Adrenal gland (tissue), 12 donors: Measurements from ENCODE around the gene RAB21. TPM values are rescaled to one million over a fixed set of nuclear protein-coding genes. Genes with fewer than 3 reads are reported as not detected.

Experiments used
- DNase-seq, 7 donors: peaks; one replicate each; pipeline ENCODE4 v3.0.0-alpha.2; 2019 to 2020
- H3K27ac ChIP-seq, 5 donors: fragments of 200-600 bp; sonication (generic) in 4 of 5; 1 replicate in 3 of 5; 2 replicates in 2 of 5; pipeline versions ENCODE4 v1.5.1 to v1.8.0; 2016 to 2020; ENCODE audit warnings: mild to moderate bottlenecking in 1 of 5
- H3K27me3 ChIP-seq: fragments of 200-600 bp; 2 replicates; pipeline ENCODE4 v1.8.0; 2021
- H3K36me3 ChIP-seq, 2 donors: fragments of 200-600 bp; replicated peaks in 1 of 2; 1 replicate in 1 of 2; 2 replicates in 1 of 2; pipeline versions ENCODE4 v1.5.1 to v1.8.0; 2018 to 2022
- H3K4me1 ChIP-seq, 2 donors: fragments of 200-600 bp; replicated peaks in 1 of 2; 1 replicate in 1 of 2; 2 replicates in 1 of 2; pipeline versions ENCODE4 v1.5.1 to v1.8.0; 2018 to 2021
- H3K4me3 ChIP-seq, 4 donors: fragments of 200-600 bp; sonication (generic) in 3 of 4; one replicate each; pipeline ENCODE4 v1.5.1; 2016 to 2018
- H3K9me3 ChIP-seq, 3 donors: fragments of 200-600 bp; sonication (generic) in 1 of 3; replicated peaks in 1 of 3; 1 replicate in 2 of 3; 2 replicates in 1 of 3; pipeline versions ENCODE4 v1.5.1 to v1.8.0; 2016 to 2021
- POLR2A ChIP-seq, 2 donors: fragments of 450-650 bp; IDR thresholded peaks; one replicate each; pipeline ENCODE4 v1.6.1; 2017; ENCODE audit warnings: antibody characterized with exemption in 2 of 2, mild to moderate bottlenecking in 2 of 2, moderate library complexity in 1 of 2
- WGBS, 4 donors: extraction: QIAGEN DNeasy Blood & Tissue Kit in 2 of 4; methylation state at CpG; one replicate each; pipeline versions ENCODE4 v1.1.5 to v1.1.7; 2013 to 2017; 5-methylcytosine and 5-hydroxymethylcytosine counted together
- intact Hi-C, 2 donors: fragments of 100-400 bp; cut with DNase I; formaldehyde crosslinking; loops; one replicate each; pipeline versions ENCODE4 v1.14.1 to v1.15.0; 2022 to 2023
- polyA plus RNA-seq, 3 donors: library from polyadenylated mRNA; stranded (reverse); fragments of 200-250 nt in 2 of 3; fragments of 350-450 nt in 1 of 3; fragmentation: Illumina TruSeq in 1 of 3; extraction: RNeasy Lipid Tissue Mini Kit (QIAGEN cat#74804) in 1 of 3; gene quantifications; one replicate each; pipeline ENCODE4 v1.2.3, GENCODE V29; 2013 to 2014
- total RNA-seq, 9 donors: library from RNA; depleted of rRNA in 4 of 9; stranded (reverse); fragments of >200 nt in 4 of 9; fragments of 120-200 nt in 1 of 9; fragmentation: NEBNext Ultra II Directional in 1 of 9; extraction: Animal tissue kit (Norgen Biotek cat#: 25700) in 1 of 9; gene quantifications; one replicate each; pipeline versions ENCODE4 v1.1.0 to v1.2.4, GENCODE V29; 2013 to 2023
- TF ChIP-seq, protein P1 (sequence below), 6 experiments: fragments of 450-650 bp in 4 of 6; fragments of 200-600 bp in 2 of 6; sonication (generic) in 1 of 6; IDR thresholded peaks; 1 replicate in 5 of 6; 2 replicates in 1 of 6; pipeline versions ENCODE4 v1.5.1 to v1.8.0; 2016 to 2021; ENCODE audit warnings: antibody characterized with exemption in 6 of 6, mild to moderate bottlenecking in 2 of 6, moderate library complexity in 1 of 6
- donor health status: healthy with polysubstance abuse.
- donor health status: Bipolar disorder and iron deficiency.
- donor health status: DM: yes; HTN: yes; CAD: no.
- donor health status: DM: no; HTN: no; CAD: no.
- donor health status: DM: no; HTN: no; CAD: no.
- donor health status: DM: yes; HTN: yes; CAD: no.

RAB21 gene
- total and polyA plus RNA-seq, 12 donors: 8.6 to 123 (median 58.9) TPM

DNA sequence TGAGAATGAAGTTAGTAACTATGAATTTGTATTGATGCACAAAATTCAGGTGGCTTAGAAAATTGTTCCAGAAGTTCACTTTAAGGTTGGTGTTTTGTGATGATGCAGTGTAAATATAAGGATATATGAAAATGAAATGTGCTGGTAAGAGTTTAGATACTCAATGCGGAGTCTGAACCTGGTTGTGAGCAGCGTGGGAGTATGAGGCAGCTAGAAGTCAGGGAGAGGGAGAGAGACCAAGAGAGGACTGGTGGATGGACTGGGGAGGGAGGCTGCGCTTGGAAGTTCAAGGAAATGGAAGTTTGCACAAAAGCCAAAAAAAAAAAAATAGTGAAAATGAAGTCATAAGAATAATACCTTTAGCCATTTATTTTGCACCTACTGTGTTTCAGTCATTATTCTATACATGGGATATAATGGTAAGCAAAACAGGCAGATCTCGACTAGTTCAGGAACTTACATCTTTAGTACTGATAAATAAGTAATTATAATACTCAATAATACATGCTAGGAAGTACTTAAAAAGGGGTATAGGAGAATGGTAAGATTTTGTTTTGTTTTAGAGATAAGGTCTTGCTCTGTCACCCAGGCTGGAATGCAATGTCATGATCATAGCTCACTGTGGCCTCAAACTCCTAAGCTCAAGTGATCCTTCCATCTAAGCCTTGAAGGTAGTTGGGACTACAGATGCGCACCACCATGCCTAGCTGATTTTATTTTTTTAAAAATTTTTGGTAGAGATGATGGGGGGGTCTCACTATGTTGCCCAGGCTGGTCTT is 10.0 kb upstream of the RAB21 start:
- 80 to 90% (median 88%) methylated on average over 5 of the region's 5 CpGs for WGBS, 4 donors
- Histone ChIP-seq H3K4me3 (no peak overlapping the region), H3K27me3 (no peaks in the 10 kb centered on the region), H3K4me1 (no peaks in the 10 kb centered on the region), H3K27ac (no peak overlapping the region), H3K9me3 (no peaks in the 10 kb centered on the region), H3K36me3 (no peaks in the 10 kb centered on the region)
- TF ChIP-seq POLR2A (IDR thresholded peaks at IDR 0.05): no peak
- TF ChIP-seq, protein P1, sequence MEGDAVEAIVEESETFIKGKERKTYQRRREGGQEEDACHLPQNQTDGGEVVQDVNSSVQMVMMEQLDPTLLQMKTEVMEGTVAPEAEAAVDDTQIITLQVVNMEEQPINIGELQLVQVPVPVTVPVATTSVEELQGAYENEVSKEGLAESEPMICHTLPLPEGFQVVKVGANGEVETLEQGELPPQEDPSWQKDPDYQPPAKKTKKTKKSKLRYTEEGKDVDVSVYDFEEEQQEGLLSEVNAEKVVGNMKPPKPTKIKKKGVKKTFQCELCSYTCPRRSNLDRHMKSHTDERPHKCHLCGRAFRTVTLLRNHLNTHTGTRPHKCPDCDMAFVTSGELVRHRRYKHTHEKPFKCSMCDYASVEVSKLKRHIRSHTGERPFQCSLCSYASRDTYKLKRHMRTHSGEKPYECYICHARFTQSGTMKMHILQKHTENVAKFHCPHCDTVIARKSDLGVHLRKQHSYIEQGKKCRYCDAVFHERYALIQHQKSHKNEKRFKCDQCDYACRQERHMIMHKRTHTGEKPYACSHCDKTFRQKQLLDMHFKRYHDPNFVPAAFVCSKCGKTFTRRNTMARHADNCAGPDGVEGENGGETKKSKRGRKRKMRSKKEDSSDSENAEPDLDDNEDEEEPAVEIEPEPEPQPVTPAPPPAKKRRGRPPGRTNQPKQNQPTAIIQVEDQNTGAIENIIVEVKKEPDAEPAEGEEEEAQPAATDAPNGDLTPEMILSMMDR (IDR thresholded peaks at IDR 0.05): no peak
- intact Hi-C loops: loop anchor here (5.0 to 10.0 kb wide), 2 partner anchors 327 to 330 kb away; no protein-coding TSS in a partner anchor
- no peak for DNase-seq

- H3K36me3 ChIP-seq: no peaks in the 10 kb centered on the region
- 28 to 33% (median 30%) methylated on average over 4 of the region's 4 CpGs for WGBS, 4 donors
- TF ChIP-seq, protein P1 (IDR thresholded peaks at IDR 0.05): peak; percentile 63 to 85 (median 78)
- no peak for TF ChIP-seq POLR2A (IDR thresholded peaks at IDR 0.05)
- H3K27me3 ChIP-seq: peaks cover 3% of the 10 kb centered on the region
- H3K27ac ChIP-seq: no peak overlapping the region
- peak; percentile 34 to 67 (median 43) for DNase-seq
- intact Hi-C loops: loop anchor here (5.0 to 10.0 kb wide), 2 partner anchors 330 to 332 kb away; no protein-coding TSS in a partner anchor
- no peaks in the 10 kb centered on the region for H3K9me3 ChIP-seq
- no peak overlapping the region for H3K4me3 ChIP-seq
- no peaks in the 10 kb centered on the region for H3K4me1 ChIP-seq
These were observed 7.6 kb upstream of the RAB21 start for GRCh38 chr12:71746974-71747611.

- no peak overlapping the region for H3K27ac ChIP-seq
- H3K27me3 ChIP-seq: peaks cover 5% of the 10 kb centered on the region
- no peaks in the 10 kb centered on the region for H3K4me1 ChIP-seq
- no peak for DNase-seq
- no peak for TF ChIP-seq POLR2A (IDR thresholded peaks at IDR 0.05)
- TF ChIP-seq, protein P1 (IDR thresholded peaks at IDR 0.05): no peak
- WGBS, 4 donors: 50 to 64% (median 56%) methylated on average over 5 of the region's 5 CpGs
- H3K36me3 ChIP-seq: no peaks in the 10 kb centered on the region
- intact Hi-C loops: loop anchor here (5.0 to 10.0 kb wide), 2 partner anchors 331 to 333 kb away; no protein-coding TSS in a partner anchor
- no peaks in the 10 kb centered on the region for H3K9me3 ChIP-seq
- no peak overlapping the region for H3K4me3 ChIP-seq
These were observed 6.4 kb upstream of the RAB21 start for GRCh38 chr12:71748081-71748850.

GRCh38 chr12:71749666-71750065 is 5.0 kb upstream of the RAB21 start:
- Histone ChIP-seq H3K9me3 (no peaks in the 10 kb centered on the region), H3K36me3 (no peaks in the 10 kb centered on the region), H3K4me3 (no peak overlapping the region), H3K27me3 (peaks cover 5% of the 10 kb centered on the region), H3K27ac (no peak overlapping the region), H3K4me1 (no peaks in the 10 kb centered on the region)
- no peak for DNase-seq
- intact Hi-C loops: loop anchor here (5.0 to 10.0 kb wide), 3 partner anchors 85 to 335 kb away; partner anchors contain the start of genes THAP2 (in 1 of the 2) and ZFC3H1 (in 1 of the 2)
- WGBS, 4 donors: 87 to 96% (median 89%) methylated on average over 1 of the region's 1 CpG
- TF ChIP-seq, protein P1 (IDR thresholded peaks at IDR 0.05): no peak
- TF ChIP-seq POLR2A (IDR thresholded peaks at IDR 0.05): no peak
